BLaER1 (cell line): Measurements from ENCODE around the gene APOD.

ENCODE experiments used
- H3K27ac ChIP-seq: shearing (Covaris generic); formaldehyde crosslinking; 2 replicates; pipeline ENCODE4 v1.8.1; 2022
- H3K27me3 ChIP-seq: shearing (Covaris generic); formaldehyde crosslinking; 2 replicates; pipeline ENCODE4 v1.8.1; 2022
- H3K36me3 ChIP-seq: shearing (Covaris generic); formaldehyde crosslinking; 2 replicates; pipeline ENCODE4 v1.8.1; 2022
- H3K4me1 ChIP-seq: shearing (Covaris generic); formaldehyde crosslinking; 2 replicates; pipeline ENCODE4 v1.8.1; 2022
- H3K4me2 ChIP-seq: shearing (Covaris generic); formaldehyde crosslinking; 2 replicates; pipeline ENCODE4 v1.8.1; 2022
- H3K4me3 ChIP-seq: shearing (Covaris generic); formaldehyde crosslinking; 2 replicates; pipeline ENCODE4 v1.8.1; 2022
- H3K9ac ChIP-seq: shearing (Covaris generic); formaldehyde crosslinking; 2 replicates; pipeline ENCODE4 v1.8.1; 2022
- H3K9me3 ChIP-seq: shearing (Covaris generic); formaldehyde crosslinking; 2 replicates; pipeline ENCODE4 v1.8.1; 2022
- H4K20me1 ChIP-seq: shearing (Covaris generic); formaldehyde crosslinking; 2 replicates; pipeline ENCODE4 v1.8.1; 2022
- Cebpa-rat ChIP-seq: shearing (Covaris generic); IDR thresholded peaks from 2 replicates; pipeline ENCODE4 v1.8.1; 2022

Gene APOD

GRCh38 chr3:195526492-195526891, 57.2 kb downstream of the APOD start:
- peaks cover 42% of the 10 kb centered on the region for H3K36me3 ChIP-seq
- no peak overlapping the region for H3K4me3 ChIP-seq
- H3K9ac ChIP-seq = no peak overlapping the region
- no peak for TF ChIP-seq Cebpa-rat
- no peaks in the 10 kb centered on the region for H3K27me3 ChIP-seq
- no peaks in the 10 kb centered on the region for H3K9me3 ChIP-seq
- H3K4me1 ChIP-seq = no peaks in the 10 kb centered on the region
- H3K27ac ChIP-seq = no peak overlapping the region
- peaks cover 40% of the 10 kb centered on the region for H4K20me1 ChIP-seq
- H3K4me2 ChIP-seq = no peak overlapping the region

- no peaks in the 10 kb centered on the region for H3K4me1 ChIP-seq
- peaks cover 23% of the 10 kb centered on the region for H4K20me1 ChIP-seq
- TF ChIP-seq Cebpa-rat = no peak
- H3K36me3 ChIP-seq = peaks cover 51% of the 10 kb centered on the region
- H3K27ac ChIP-seq = no peak overlapping the region
- H3K9me3 ChIP-seq = no peaks in the 10 kb centered on the region
- no peak overlapping the region for H3K4me3 ChIP-seq
- H3K9ac ChIP-seq = no peak overlapping the region
- no peak overlapping the region for H3K4me2 ChIP-seq
- no peaks in the 10 kb centered on the region for H3K27me3 ChIP-seq
Measured at GRCh38 chr3:195524171-195524896, 59.4 kb downstream of the APOD start.

GRCh38 chr3:195522254-195523023, 61.3 kb downstream of the APOD start:
- no peak overlapping the region for H3K4me2 ChIP-seq

More at GRCh38 chr3:195522254-195523023, 61.3 kb downstream of the APOD start:
- Histone ChIP-seq H4K20me1 (peaks cover 18% of the 10 kb centered on the region), H3K4me3 (no peak overlapping the region), H3K36me3 (peaks cover 46% of the 10 kb centered on the region), H3K9ac (no peak overlapping the region), H3K27ac (no peak overlapping the region), H3K4me1 (no peaks in the 10 kb centered on the region), H3K27me3 (no peaks in the 10 kb centered on the region), H3K9me3 (no peaks in the 10 kb centered on the region)
- TF ChIP-seq Cebpa-rat = no peak
